Measurements from ENCODE around the gene SORCS3.

Gene SORCS3

DNA sequence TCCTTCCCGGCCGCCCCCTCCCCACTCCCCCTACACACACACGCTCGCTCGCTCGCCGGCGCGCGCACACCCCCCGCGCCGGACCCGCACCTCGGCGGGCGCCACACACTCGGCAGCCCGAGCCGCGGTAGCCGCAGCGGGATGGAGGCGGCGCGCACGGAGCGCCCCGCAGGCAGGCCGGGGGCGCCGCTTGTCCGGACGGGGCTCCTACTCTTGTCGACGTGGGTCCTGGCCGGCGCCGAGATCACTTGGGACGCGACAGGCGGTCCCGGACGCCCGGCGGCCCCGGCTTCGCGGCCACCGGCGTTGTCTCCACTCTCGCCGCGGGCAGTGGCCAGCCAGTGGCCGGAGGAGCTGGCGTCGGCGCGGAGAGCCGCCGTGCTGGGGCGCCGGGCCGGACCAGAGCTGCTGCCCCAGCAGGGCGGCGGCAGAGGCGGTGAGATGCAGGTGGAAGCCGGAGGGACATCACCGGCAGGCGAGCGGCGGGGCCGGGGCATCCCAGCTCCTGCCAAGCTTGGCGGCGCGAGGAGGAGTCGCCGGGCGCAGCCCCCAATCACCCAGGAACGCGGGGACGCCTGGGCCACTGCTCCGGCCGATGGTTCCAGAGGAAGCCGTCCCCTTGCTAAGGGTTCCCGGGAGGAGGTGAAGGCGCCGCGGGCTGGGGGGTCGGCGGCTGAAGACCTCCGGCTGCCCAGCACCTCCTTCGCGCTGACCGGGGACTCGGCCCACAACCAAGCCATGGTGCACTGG is at the start of gene SORCS3:
TSS of gene SORCS3 (plus strand) at position 104 of the 750 bp plus-strand sequence.
- no peak for DNase-seq (ENCODE audit: low read depth, low spot score)

DNA sequence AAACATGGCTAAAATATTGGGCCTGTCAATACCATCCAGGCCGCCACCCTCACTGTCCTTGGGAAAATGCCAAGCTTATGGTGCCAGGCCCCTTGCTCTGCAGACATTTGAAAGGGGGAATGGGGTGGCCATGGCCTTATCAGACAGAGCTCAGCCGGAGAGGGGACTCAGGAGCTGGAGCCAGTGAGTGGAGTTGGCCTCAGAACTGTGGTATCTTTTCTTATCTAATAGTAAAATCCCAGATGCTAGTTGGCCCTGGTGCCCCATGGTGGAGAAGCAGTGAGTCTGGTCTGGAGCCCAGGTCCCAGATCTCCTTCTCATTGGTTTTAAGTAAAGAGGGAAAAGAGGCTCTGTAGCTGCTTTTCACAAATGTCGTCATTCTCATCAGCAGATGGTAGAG is 49.6 kb upstream of the SORCS3 start:
- no peak for DNase-seq (ENCODE audit: low read depth, low spot score)

DNA sequence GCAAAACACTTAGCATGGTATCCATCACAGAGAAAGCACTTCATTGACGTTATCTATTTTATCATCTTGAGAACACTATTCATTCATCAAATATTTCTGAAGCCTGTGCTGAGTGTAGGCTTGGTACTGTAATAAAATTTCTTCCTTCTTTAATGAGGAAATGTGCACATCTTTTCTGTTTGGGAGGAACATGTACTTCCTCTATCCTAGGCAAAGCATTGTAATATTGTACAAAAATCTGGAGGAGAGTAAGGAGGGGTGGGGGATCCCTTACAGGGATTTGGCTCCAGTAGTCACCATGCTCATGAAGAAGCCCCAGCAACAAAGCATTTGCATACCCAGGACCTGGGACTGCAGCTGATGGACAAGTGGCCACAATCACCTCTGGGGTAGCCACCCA is 39.9 kb upstream of the SORCS3 start:
- no peak for DNase-seq (ENCODE audit: low read depth, low spot score)

DNA sequence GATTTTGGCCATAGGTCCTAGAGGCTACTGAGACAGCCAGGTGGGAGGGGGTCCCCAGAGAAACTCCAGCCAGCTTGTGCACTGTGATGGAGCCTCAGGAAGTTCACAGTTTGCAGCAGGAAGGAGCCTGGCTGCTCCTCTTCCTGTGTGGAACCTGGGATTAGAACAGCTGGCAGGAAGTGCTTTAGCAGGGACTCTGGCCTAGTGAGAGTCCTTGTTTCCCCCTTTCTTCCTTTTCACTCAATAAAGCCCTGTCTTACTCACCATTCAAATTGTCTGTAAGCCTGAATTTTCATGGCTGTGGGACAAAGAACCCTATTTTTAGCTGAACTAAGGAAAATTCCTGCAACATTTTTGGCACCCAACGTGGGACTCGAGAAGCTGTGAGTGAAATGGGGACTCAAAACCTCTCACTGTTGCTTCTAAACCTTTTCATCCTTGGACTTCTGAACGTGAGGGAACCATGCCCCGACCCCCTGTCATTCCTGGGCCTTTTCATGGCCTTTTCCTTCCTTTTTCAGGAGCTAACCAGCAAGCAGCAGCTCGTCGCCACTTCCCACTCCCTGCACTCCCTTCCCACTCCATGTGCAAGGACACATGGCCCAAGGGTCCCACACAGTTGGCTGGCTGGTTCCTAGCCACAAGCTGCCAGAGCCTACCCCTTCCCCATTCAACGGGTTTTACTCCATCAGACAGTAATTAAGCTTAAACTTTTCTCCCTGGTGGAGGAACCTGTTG is 32.8 kb upstream of the SORCS3 start:
- DNase-seq (ENCODE audit: low read depth, low spot score) = no peak

DNA sequence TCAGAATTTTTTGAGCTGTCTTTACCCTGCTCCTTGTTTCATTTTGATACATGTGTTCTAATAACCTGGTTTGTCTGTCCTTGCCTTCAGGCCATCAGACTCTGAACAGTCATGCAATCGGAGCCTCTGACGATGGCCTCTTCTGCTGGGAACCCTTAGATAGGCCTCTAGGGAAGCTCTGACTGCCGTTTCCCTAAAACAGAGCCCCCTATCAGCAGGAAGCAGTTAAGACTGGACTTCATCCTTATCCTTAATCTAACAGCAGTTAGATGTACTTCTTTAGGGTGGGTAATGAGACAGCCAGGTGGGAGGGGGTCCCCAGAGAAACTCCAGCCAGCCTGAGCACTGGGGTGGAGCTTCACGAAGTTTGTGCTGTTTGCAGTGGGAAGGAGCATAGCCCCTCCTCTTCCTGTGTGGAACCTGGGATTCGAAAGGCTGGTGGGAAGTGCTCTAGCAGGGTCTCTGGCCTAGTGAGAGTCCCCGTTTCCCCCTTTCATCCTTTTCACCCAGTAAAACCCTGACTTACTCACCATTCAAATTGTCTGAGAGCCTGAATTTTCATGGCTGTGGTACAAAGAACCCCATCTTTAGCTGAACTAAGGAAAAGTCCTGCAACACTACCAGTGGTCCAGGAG is 28.4 kb upstream of the SORCS3 start:
- DNase-seq (ENCODE audit: low read depth, low spot score) = no peak

DNA sequence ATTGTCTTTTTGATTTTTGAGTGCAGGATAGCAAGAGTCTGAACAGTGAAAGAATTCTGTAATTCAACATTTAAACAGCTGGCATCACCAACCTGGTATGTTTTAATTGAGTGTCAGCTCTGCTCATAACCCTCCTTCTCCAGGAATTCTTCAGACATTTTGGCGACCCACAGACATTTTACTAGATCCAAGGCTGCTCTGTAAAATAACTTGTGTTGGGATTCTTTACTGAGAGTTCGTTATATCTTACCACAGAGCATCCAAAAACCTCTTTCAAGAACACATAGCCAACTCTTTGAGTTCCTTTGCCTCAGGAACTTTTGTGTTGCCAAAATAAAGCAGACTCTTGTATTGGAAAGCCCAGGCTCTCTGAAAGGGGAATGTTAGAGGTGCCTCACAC is 27.7 kb upstream of the SORCS3 start:
- DNase-seq (ENCODE audit: low read depth, low spot score) = no peak

DNA sequence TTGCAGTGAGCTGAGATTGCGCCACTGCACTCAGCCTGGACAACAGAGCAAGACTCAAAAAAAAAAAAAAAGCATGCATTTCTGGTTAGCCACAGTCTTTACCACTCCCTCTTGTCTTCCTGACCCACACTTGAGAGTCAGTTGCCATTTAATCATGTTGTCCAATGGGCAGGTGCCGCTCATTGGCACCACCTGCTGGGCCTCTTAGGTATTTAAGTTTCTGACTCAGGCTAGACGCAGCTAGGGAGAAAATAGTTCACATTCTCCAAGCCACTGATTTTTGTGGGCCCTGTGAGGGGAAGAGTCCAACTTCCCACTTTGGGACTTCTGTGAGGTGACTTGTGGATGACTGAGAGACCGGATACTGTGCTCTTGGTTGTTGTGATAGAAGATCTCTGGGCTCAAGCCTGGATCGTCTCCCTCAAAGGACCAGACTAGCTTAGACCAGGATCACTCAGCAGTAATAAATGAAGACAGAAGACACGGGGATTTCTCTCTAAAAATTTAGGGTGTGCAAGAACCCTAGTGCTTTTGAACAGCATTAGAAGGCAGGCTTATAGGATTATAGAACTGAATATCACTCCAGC is 26.8 kb upstream of the SORCS3 start:
- DNase-seq (ENCODE audit: low read depth, low spot score) = no peak

DNA sequence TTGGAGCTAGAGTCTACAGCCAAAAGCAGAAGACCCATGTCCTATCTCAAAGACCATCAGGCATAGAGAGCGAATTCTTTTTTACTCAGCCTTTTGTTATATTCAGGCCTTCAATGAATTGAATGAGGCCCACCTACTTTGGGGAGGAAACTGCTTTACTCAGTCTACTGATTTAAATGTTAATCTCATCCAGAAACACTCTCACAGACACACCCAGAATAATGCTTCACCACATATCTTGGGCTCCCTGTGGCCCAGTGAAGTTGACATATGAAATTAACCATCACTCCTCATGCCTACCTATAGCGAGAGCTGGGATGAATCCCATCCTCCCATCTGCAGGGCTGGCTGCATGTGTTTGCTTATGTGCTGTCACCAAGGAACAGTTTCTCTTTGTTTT is 26.0 kb upstream of the SORCS3 start:
- no peak for DNase-seq (ENCODE audit: low read depth, low spot score)

DNA sequence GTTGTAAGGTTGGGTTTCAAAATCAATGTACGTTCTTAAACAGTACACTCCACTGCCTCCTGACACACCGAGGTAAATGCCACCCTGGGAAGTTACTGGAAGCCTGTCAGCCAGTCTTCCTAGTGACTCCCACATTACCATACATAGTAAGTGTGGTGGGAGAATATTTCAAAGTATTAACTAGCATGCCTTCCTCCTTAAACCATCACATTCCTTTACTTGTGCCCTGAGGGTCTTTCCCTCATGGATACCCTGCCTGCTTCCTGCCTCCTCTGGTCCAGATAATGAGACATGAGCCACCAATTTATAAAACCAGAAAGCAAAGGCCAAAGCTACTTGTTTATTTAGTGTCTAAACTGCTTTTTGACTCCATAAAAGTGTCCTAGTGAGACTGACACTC is 23.3 kb upstream of the SORCS3 start:
- DNase-seq (ENCODE audit: low read depth, low spot score) = no peak

DNA sequence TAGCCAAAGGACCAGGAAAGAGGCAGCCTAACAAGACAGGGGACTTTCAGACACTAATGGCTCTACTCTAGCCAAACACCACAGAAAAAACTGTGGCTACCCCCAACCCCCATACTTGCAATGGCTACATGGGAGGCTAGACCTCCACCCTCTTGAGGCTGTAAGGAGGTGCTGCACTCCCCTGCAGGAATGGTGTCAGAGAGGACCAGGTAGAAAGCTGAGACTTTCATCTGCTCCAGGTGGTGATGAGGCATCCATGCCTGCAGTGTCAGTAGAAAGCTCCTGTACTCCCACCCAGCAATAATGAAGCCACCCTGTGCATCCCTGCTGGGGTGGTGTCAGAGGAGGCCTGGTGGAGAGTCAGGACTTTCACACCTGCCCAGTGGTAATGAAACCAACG is 18.9 kb upstream of the SORCS3 start:
- no peak for DNase-seq (ENCODE audit: low read depth, low spot score)

DNA sequence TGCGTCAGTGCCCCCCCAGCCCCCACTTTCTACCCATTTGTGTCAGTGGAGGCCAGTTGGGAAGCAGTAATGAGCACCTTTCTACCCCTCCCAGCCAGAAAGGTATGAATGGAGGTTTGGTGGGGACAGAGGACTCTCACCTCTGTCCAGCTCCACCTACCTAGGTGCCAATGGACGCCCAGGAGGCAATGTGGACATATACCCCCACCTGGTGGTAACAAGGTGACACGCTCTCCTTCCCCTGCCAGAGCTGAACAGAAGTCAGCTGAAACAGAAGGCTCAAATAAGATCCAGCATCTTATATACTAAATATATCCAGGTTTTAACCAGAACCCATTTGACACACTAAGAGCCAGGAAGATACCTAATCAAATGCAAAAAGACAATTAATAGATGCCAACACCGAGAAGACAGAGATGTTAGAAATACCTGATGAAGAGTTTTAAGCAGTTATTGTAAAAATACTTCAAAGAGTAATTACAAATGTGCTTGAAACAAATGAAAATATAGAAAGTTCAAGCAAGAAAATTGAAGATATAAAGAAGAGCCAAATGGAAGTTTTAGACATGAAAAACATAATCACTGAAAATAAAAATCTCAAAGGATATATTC is 18.4 kb upstream of the SORCS3 start:
- no peak for DNase-seq (ENCODE audit: low read depth, low spot score)

DNA sequence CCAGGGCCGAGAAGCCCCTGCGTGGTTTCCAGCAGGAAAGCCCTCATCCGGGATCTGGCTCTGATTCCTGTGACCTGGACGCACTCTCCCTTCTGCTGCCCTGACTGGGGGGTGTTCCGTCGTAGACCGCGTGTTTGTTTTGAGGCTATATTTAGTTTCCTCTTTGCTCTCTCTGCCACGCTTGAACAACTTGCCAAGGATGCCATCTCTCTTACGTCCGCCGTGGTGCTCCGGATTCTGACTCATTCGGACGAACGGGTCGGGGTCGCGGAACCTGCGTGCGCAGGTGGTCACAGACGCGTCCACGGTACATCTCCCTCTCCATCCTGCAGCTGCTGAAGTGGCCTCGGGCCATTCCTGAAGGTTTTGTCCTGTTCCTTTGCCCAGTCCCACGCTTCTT is 10.4 kb upstream of the SORCS3 start:
- no peak for DNase-seq (ENCODE audit: low read depth, low spot score)

DNA sequence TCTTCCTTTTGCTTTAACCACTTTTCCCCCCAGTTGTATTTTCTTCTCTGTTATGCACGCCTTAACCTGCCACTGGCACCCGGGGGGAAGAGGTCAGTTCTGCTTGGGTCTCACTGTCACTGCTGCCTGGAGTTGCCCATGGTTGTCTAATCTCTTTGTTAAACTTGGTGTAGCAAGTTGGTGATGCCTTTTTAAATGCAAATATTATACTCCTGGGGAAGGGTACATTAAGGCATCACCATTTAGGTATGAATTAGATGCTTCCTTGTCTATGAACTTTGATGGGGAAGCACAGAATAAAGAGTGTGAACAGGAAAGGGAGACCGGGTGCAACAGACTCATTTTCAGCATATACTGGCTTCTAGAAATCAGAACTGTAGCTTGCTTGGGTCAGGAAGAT is 9.1 kb upstream of the SORCS3 start:
- no peak for DNase-seq (ENCODE audit: low read depth, low spot score)

DNA sequence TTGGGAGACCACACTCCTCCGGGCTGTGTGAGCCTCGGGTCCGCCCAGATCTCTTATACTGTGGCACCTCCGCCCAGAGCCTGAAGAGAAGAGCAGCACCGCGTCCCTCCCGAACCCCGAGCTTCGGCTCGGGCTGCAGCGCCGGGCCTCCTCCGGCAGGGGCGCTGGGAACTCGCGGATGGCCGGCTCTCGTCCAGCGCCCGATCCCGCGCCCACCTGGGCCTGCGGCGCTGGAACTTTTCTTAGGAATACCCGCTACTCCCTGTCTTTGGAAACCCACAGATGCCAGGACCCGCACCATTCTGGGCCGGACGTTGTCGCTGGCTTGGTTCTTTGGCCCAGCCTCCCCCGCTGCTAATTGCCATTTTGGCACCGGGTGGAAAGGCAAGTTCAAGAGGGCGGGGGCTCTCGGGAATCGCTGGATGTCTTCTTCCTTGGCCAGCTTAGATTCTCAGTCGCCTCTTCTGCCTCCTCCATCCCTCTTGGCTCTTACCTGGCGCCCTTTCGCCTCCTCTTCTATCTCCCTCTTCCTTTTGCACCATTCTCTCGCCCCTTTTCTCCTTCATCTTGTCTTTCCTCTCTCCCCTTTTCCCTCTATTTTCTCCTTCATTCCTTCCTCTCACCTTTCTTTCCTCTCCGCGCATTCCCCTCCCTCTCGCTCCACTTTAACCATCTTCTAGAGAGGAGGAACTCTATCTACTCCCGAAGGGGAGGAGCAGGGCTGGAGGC is 2.1 kb upstream of the SORCS3 start:
- no peak for DNase-seq (ENCODE audit: low read depth, low spot score)

DNA sequence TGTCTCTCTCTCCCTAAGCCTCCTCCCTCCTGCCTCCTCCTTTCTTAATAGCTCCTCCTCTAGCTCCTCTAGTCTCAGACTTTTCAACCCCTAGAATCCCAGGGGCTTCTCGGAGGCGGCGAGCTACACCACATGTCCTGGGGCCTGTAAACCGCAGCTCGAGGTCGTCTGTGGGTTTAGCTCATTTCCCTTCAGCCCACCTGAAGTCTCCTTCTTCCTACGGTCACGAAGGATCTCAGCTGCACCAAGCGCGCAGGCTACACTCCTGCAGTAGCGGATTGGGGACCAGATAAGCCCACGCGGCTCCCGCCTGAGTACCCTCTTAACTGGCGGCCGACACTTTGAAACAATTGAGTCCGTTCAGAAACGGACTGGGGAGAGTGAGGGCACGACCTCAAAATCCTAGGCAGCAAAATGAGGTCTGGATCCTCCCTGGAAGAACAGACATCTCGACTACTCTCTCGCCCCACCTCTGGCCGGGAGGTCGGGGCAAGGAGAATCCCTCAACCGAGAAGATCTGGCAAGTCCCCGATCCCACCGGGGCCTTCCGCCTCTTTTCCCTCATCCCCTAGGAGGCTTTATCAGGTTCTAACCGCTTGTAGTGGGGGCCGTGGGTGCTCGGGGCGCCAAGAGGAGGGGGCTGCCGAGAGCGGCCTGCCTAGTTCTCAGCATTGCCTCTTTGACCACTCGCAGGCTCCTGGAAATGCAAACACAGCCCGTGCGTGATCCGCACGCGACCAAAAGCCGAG is 1.3 kb upstream of the SORCS3 start:
- no peak for DNase-seq (ENCODE audit: low read depth, low spot score)

DNA sequence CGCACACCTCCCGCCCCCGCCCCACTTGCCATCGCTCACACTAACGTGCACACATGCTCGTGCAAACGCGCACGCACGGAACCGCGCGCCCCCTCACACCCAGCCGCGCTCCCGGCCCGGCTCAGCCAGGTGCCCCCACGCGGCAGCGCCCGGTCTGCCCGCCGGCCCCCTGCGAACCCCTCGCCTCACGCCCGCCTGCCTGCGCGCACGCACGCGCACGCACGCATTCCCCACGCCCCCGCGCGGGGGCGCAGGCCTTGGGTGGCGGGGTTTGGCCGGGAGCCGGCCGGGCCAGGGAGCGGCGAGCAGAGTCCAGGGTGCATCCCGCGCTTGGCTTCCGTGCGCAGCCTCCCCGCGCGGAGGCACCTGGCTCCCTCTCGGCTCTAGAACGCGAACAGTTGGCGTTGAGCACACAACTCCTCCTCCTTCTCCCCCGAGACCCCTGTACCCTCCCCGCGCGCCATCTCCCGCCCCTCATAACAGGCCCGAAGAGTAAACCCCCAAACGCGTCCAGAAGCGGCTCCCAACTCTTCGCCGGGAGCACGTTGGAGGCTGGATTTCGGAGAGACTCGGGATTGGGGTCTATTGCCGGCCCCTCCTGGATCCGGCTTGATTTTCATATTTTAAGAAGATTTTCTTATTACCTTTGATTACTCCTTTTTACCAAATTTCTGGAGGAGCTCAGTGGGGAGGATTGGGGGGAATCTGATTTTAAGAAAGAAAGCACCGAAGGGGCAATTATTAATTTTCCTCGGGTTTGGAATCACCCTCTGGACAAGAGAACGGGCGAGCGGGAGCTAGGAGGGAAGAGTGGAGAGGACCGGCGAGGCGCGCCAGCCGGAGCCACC is 527 bp upstream of the SORCS3 start:
- DNase-seq (ENCODE audit: low read depth, low spot score) = no peak

DNA sequence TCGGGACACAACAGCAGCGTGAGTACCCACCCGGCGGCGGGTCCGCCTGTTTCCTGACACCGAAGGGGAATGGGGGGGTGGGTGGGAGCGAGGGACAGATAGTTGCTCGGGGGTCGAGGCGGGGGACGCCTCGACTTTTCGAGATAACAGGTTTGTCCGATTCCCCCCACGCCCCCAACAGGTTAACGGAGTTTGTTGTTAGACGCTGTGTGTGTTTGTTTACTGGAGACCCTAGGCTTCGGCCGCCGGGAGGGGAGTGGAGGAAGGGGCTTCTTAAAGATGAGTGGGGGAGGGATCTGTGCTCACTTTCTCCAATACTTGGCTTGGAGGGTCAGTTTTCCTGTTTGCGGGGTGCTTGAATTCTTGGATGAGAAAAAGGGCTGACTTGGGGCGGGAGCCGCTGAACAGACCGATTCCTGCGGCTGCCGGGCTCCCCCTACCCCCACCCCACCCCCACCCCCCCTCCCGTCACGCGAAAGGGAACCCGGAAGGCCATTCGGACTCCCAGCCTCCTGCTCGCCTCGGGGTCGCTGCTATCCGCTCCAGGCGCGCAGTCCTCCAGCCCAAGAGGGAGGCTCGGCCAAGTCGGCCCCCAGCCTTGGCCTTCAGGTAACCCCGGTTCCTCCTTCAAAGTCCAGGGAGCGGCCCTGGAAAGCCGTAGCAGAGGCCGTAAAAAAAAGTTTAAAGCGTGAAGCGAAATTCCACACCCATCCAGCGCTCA is 1.0 kb downstream of the SORCS3 start:
- no peak for DNase-seq (ENCODE audit: low read depth, low spot score)

DNA sequence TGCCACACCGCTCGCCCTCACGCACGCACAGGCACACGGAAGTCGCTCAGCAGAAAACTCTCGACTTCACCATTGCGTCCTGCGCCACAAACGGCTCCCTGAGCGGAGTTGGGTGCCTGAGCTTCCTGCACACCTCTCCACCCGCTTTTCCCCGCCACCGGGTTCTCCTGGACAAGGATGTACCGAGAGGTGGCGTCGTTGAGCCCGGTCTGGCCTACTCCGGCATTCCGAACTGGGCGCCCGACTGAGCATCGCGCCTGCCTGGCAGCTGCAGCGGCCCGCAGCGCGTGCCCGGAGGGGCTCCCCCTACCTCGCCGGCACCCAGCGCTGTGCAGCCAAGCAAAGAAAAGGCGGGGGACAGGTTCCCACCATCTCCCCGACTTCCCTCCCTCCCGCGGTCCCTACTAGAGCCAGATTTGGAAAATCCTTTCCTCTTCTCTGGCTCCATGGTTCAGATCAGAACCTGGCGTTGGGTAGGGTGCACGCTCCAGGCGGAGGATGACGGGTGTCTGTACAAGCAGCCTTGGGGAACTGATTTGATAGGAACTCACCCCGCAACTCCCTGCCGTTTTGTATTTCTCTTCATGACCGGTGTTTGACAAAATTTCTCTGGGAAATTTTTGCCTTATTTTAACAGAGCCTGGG is 1.7 kb downstream of the SORCS3 start:
- DNase-seq (ENCODE audit: low read depth, low spot score) = no peak

DNA sequence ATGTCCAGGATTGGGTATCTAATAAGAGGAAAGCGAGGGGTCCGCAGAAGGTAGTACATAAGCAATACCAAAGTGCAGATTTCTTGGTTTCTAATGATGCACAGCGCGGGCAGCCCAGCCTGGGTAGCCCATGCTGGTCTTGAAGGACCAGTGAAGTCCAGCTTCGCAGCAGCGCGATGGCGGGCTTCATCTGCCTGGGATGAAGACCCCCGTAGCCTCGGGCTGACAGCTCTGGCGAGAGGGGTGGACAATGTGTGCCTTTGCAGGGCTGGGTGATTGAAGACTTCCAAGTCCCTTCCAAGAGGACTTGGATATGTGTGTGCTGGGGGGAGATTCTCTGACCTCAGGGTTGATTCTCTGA is 2.2 kb downstream of the SORCS3 start:
- DNase-seq (ENCODE audit: low read depth, low spot score) = no peak

Data from smooth muscle cell of the brain vasculature (primary cell).